HFFc6 (cell line): ENCODE data around the gene POU6F2. TPM values are rescaled to one million over a fixed set of nuclear protein-coding genes. Genes with fewer than 3 reads are reported as not detected.

Source experiments
- DNase-seq: peaks from one replicate; pipeline ENCODE4 v3.0.0-alpha.2; 2018
- H3K27ac Mint-ChIP-seq: 2 replicates; pipeline ENCODE4 v1.8.0; 2020; ENCODE audit warnings: mild to moderate bottlenecking, mixed read lengths
- H3K27me3 Mint-ChIP-seq: 2 replicates; pipeline ENCODE4 v1.8.0; 2021; ENCODE audit warnings: mild to moderate bottlenecking, moderate library complexity, mixed read lengths; ENCODE audit not compliant: insufficient read depth
- H3K36me3 Mint-ChIP-seq: 2 replicates; pipeline ENCODE4 v1.8.0; 2021; ENCODE audit warnings: low read depth, mixed read lengths
- H3K4me1 Mint-ChIP-seq: 2 replicates; pipeline ENCODE4 v1.8.0; 2020; ENCODE audit warnings: low read depth, mixed read lengths
- H3K4me3 Mint-ChIP-seq: 2 replicates; pipeline ENCODE4 v1.8.0; 2020; ENCODE audit warnings: mild to moderate bottlenecking, moderate library complexity, mixed read lengths
- H3K9me3 Mint-ChIP-seq: 2 replicates; pipeline ENCODE4 v1.8.0; 2020; ENCODE audit warnings: mild to moderate bottlenecking, mixed read lengths
- total RNA-seq, 6 experiments: library from RNA; stranded (reverse); fragmentation: NEBNext Ultra II Directional; extraction: Animal tissue kit (Norgen Biotek cat#: 25700); gene quantifications; 2 replicates in 1 of 6; 3 replicates in 5 of 6; pipeline ENCODE4 v1.2.3, GENCODE V29; 2021
- TF ChIP-seq, protein P1 (sequence below): fragments of 200-600 bp; sonication (generic); IDR thresholded peaks from 2 replicates; pipeline ENCODE4 v1.5.0; 2021; ENCODE audit warnings: antibody characterized with exemption, mild to moderate bottlenecking

Gene POU6F2
- total RNA-seq, 6 experiments from 2014 or later: not detected

DNA sequence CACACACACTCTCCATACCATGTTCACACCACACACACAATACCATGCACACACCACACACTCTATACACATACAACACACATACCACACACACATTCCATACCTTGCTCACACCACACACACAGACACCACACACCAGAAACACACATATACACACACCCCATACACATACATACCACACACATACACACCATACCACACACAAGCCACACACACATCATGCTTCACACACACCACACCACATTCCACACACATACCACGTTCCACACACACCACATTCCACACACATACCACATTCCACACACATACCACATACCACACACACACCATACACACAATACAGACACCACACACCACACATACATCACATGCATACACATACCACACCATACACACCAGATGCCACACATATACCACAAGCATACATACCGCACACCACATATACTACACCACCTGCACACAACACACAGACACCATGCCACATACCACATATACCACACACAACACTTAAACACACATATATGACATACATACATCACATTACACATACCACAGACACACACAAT is 282.7 kb downstream of the POU6F2 start:
- Mint-ChIP-seq H3K27ac (no peak overlapping the region), H3K4me3 (no peak overlapping the region), H3K9me3 (no peaks in the 10 kb centered on the region), H3K36me3 (no peaks in the 10 kb centered on the region), H3K4me1 (no peaks in the 10 kb centered on the region), H3K27me3 (no peaks in the 10 kb centered on the region; the same call in none of the 2 replicates)
- DNase-seq: no peak
- TF ChIP-seq, protein P1, sequence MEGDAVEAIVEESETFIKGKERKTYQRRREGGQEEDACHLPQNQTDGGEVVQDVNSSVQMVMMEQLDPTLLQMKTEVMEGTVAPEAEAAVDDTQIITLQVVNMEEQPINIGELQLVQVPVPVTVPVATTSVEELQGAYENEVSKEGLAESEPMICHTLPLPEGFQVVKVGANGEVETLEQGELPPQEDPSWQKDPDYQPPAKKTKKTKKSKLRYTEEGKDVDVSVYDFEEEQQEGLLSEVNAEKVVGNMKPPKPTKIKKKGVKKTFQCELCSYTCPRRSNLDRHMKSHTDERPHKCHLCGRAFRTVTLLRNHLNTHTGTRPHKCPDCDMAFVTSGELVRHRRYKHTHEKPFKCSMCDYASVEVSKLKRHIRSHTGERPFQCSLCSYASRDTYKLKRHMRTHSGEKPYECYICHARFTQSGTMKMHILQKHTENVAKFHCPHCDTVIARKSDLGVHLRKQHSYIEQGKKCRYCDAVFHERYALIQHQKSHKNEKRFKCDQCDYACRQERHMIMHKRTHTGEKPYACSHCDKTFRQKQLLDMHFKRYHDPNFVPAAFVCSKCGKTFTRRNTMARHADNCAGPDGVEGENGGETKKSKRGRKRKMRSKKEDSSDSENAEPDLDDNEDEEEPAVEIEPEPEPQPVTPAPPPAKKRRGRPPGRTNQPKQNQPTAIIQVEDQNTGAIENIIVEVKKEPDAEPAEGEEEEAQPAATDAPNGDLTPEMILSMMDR: no peak

- Mint-ChIP-seq H3K9me3 (no peaks in the 10 kb centered on the region), H3K27me3 (peaks cover 3% of the 10 kb centered on the region), H3K4me3 (no peak overlapping the region), H3K36me3 (no peaks in the 10 kb centered on the region), H3K27ac (no peak overlapping the region), H3K4me1 (no peaks in the 10 kb centered on the region)
- no peak for DNase-seq
- TF ChIP-seq, protein P1: no peak
Measured at GRCh38 chr7:39261771-39262170, 284.1 kb downstream of the POU6F2 start.

DNA sequence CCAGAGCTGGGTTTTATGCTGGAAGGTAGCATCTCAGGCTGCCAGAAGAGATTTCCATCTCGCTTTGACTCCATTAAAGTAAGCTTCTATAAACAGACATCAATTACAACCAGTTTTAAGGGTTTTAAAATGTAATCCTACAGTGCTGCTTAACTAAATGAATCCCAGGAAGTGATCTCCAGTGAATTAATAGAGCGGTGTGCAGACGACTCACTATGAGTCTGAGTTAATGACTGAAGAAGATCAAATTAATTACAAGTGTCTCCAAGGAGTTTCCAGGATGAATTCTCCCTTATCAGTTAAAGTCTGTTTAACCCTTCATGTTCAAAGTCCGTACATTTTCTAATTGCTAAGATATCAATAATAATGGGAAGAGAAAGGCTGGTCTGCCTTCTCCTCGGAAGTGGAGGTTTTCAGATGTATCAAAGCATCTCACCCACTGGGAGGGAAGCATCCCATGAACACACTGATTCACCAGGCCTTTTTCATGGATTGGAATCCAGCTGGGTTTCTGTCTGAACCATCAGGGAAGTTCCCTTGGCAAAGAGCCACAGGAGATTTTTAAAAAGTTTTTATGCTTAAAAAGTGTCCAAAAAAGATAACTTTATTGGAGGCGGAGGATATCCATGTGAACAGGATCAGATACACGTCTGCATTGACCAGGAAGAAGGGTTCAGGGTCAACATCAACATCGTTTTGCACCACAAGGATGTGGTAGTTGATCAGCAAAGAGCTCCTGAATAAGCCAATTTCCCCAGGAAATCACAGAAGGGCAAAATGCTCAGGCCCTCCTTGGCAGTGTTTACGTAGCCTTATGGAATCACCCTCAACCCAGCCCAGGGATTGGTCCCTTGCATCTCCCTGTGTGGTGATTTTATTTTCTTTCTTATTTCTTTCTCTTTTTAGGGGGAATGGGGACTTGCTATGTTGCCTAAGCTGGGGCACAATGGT is 288.2 kb downstream of the POU6F2 start:
- no peaks in the 10 kb centered on the region for H3K36me3 Mint-ChIP-seq
- no peaks in the 10 kb centered on the region for H3K4me1 Mint-ChIP-seq
- DNase-seq: no peak
- H3K9me3 Mint-ChIP-seq: no peaks in the 10 kb centered on the region
- peaks cover 3% of the 10 kb centered on the region for H3K27me3 Mint-ChIP-seq
- H3K4me3 Mint-ChIP-seq: no peak overlapping the region
- H3K27ac Mint-ChIP-seq: no peak overlapping the region
- TF ChIP-seq, protein P1: no peak

DNA sequence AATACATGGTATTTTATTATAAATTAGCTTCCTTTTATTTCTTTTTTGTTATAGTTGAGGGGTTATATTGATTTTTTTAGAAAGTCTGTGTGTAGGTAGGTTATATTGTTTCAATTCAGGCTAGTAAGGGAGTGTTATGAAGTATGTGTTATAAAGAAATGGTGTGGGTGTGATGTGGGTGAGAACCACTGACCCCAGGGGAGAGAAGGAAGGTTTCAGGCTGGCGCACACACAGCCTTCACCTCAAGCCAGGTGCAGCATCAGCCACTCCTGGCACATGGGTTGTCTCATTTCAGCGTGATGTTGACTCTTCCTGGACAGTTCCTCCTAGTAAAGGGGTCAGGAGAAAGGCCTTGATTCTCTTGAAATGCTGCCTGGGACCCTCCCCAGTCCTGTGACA is 291.3 kb downstream of the POU6F2 start:
- H3K9me3 Mint-ChIP-seq: no peaks in the 10 kb centered on the region

GRCh38 chr7:39270018-39270417 is 292.3 kb downstream of the POU6F2 start:
- H3K36me3 Mint-ChIP-seq: no peaks in the 10 kb centered on the region
- H3K27ac Mint-ChIP-seq: no peak overlapping the region
- peaks cover 3% of the 10 kb centered on the region; the same call in 1 of the 2 replicates for H3K27me3 Mint-ChIP-seq
- no peak overlapping the region for H3K4me3 Mint-ChIP-seq
- H3K4me1 Mint-ChIP-seq: no peaks in the 10 kb centered on the region
- no peaks in the 10 kb centered on the region for H3K9me3 Mint-ChIP-seq
- DNase-seq: no peak
- TF ChIP-seq, protein P1: no peak

More for the DNA sequence above, 291.3 kb downstream of the POU6F2 start:
- TF ChIP-seq, protein P1: no peak
- H3K27ac Mint-ChIP-seq: no peak overlapping the region
- no peaks in the 10 kb centered on the region for H3K4me1 Mint-ChIP-seq
- no peak for DNase-seq
- no peaks in the 10 kb centered on the region for H3K36me3 Mint-ChIP-seq
- H3K27me3 Mint-ChIP-seq: peaks cover 3% of the 10 kb centered on the region; the same call in 1 of the 2 replicates
- H3K4me3 Mint-ChIP-seq: no peak overlapping the region
